ENCODE measurements around the gene PRRC2B. TPM values are rescaled to one million over a fixed set of nuclear protein-coding genes. Genes with fewer than 3 reads are reported as not detected.

The PRRC2B gene
- total and polyA plus RNA-seq, 2 of the 8 experiments (the other 6 are each of a cell fraction or from before 2014, with no cell fraction given), result 37.3 to 249 TPM

- no peak for TF ChIP-seq ATF2 (IDR thresholded peaks at IDR 0.05; ENCODE audit: low read length)
Measured at GRCh38 chr9:131400627-131401026, 6.7 kb downstream of the PRRC2B start (continued).

All from H1 (cell line).